ENCODE data around the gene COX7C. TPM values are rescaled to one million over a fixed set of nuclear protein-coding genes. Genes with fewer than 3 reads are reported as not detected.
"Not testable (repeated sequence)": the region's sequence is repeated elsewhere in the genome, so short reads cannot be mapped to it uniquely, and the experiment has no call there.

Gene COX7C, protein sequence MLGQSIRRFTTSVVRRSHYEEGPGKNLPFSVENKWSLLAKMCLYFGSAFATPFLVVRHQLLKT
- total RNA-seq: 378 and 417 TPM in 2 replicates

DNA sequence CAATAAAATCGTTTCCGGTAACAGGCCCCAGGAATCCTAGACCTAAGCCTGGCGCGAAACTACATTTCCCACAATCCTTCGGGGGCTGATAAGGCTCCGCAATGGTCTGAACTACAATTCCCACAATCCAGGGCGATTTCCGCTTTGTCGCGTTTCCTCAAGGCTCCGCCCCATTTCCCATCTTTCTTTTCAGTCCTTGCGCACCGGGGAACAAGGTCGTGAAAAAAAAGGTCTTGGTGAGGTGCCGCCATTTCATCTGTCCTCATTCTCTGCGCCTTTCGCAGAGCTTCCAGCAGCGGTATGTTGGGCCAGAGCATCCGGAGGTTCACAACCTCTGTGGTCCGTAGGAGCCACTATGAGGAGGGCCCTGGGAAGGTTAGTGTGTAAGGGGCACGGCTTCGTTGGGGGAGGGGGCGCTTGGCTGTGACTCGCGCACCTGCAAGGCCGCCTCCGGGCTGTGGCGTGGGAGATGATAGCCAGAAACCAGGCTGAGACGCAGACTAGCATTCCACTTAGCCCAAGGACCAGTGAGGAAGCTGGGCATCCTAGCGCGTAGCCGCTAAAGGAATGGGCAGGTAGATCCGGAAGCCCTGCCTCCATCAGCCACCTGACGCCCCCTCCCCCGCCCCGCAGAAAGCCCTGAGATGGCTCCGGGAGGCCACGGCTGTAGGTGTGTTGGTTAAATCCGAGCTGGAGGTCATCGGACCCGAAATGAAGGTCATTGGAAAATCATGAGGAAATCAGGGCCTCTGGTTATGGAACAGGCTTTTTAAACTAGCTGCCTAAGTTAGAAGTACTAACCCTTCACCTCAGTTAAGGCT is at the start of gene COX7C:
Gene COX7C, plus strand, starts transcription at position 186 of the 821 bp plus-strand sequence. Its CDS starts 115 bp downstream, at position 301.
- intact Hi-C loops (cut with micrococcal nuclease): loop anchor here (1.0 to 5.0 kb wide), 9 partner anchors 299 to 1884 kb away; partner anchors contain the start of genes CCNH and TMEM161B

DNA sequence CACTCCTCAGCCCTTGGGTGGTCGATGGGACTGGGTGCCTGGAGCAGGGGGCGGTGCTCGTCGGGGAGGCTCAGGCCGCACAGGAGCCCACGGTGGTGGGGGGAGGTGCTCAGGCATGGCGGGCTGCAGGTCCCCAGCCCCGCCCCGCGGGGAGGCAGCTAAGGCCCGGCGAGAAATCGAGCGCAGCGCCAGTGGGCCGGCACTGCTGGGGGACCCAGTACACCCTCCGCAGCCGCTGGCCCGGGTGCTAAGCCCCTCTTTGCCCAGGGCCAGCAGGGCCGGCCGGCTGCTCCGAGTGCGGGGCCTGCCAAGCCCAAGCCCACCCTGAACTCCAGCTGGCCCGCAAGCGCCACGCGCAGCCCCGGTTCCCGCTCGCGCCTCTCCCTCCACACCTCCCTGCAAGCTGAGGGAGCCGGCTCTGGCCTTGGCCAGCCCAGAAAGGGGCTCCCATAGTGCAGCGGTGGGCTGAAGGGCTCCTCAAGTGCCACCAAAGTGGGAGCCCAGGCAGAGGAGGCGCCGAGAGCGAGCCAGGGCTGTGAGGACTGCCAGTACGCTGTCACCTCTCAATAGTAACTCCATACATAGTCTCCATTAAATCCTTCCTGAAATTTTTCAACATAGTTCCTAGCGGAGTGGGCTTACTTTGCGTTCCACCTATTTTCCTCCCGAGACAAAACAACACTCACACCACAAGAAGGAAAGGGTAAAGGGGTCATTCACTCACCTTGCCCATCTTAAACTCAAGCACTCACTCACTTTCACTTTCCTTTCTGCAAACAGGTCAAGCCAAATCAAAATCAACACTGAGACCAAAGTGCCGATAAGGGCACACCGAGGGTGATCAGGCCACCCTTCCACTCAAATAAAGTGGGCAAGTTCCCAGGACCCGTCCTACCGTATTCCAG is 48.0 kb upstream of the COX7C start:
- intact Hi-C loops (cut with micrococcal nuclease): not testable (repeated sequence)

DNA sequence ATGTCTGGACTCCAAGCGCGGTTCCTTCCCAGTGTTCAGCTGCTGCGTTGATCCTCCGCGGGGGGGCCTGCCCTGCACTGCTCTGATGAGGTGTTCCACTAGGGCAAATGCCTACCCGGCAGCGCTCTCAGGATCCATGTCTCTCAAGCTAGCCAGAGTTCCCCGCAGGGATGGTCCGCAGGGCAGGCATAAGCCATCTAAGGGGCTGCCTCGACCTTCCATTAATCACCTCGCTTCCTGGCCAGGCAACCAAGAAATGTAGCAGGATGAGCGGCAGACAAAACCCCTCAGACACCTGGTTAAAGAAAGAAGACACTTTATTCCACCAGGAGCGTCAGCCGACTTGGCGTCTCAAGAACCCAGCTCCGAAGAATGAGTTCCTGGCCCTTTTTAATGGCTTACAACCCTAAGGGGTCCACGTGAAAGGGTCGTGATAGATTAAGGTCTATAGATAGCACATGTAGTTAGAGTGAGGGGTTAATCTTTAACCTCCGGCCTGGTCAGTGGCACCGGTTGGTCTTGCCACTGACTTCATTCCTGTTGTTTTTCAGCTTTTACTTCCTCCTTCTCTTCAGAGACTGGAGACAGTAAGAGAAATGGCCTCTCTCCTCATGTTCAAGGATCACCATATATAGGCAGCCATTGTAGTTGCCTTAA is 47.2 kb upstream of the COX7C start:
- intact Hi-C loops (cut with micrococcal nuclease): no loop called here

DNA sequence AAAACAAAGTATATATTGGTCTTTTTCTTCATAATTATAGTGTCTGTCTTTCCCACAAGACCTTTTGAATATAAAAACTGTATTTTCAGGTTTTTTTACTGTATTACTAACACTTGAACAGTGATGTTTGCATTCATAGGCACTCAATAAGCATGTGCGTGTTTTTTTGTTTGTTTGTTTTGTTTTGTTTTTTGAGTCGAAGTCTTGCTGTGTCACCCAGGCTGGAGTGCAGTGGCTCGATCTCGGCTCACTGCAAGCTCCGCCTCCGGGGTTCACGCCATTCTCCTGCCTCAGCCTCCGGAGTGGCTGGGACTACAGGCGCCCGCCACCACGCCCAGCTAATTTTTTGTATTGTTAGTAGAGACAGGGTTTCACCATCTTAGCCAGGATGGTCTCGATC is 46.6 kb upstream of the COX7C start:
- intact Hi-C loops (cut with micrococcal nuclease): not testable (repeated sequence)

DNA sequence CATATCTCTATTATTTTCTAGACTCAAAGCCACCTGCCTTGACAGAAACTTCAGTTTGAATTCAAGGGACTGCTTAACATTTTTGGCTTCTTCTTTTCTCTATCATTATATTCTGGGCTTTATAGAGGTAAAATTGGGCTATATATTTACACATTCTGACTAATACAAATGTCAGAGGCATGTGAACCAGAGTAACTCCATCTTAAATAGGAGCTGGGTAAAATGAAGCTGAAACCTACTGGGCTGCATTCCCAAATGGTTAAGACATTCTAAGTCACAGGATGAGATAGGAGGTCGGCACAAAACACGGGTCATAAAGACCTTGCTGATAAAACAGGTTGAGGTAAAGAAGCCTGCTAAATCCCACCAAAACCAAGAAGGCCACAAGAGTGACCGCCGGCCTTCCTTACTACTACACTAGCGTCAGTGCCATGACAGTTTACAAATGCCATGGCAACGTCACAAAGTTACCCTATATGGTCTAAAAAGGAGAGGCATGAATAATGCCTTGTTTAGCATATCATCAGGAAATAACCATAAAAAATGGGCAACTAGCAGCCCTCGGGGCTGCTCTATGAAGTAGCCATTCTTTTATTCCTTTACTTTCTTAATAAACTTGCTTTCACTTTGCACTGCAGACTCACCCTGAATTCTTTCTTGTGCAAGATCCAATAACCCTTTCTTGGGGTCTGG is 44.8 kb upstream of the COX7C start:
- intact Hi-C loops (cut with micrococcal nuclease): no loop called here

DNA sequence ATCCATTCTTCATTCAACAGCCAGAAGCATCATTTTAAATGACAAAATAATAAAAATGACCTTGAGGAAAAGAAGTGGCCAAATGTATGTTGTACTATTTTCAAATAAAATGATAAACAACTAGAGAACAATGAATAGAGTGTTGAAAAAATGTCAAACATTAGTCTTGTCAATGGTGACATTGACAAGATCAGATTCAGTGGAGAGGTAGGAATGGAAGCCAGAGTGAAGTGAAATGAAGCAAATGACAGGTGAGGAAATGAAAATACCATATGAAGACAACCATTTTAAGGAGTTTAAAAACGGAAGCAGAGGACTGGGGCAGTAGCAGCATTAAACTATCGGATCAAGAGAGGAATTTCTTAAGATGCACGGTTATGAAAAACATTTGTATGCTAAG is 38.2 kb upstream of the COX7C start:
- intact Hi-C loops (cut with micrococcal nuclease): no loop called here

DNA sequence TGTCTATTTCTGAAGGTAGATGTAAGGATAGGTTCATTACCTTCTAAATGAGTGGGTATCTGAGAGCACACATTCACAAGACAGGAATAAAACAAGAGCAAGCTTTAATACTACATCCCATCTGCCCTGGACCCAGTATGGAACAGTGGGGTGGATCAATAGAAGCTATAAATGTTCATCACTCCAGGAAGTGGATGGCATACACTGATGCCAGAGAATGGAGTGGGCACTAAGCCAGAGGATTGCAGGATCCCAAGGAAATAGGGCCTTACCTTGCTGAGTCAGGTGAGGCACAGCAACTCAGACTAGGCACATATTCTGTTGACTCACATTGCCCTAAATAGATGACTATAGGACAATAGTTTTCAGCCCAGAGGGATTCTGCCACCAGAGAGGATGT is 21.3 kb upstream of the COX7C start:
- intact Hi-C loops (cut with micrococcal nuclease): no loop called here

DNA sequence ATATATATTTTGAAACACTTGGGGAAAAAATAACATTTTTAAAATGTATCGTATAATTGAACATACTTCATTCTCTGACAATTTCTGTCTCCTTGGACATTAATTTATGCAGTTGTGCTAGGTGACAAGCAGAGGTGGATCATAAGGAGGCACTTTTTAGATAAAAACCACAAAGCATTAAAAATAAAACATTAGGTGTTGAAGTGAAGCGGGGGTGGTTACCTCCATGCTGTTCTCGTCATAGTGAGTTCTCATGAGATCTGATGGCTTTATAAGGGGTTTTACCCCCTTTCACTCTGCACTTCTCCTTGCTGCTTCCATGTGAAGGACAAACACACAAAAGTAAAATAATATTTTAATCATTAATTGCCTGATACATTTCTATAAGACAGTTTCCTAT is 11.9 kb upstream of the COX7C start:
- intact Hi-C loops (cut with micrococcal nuclease): no loop called here

DNA sequence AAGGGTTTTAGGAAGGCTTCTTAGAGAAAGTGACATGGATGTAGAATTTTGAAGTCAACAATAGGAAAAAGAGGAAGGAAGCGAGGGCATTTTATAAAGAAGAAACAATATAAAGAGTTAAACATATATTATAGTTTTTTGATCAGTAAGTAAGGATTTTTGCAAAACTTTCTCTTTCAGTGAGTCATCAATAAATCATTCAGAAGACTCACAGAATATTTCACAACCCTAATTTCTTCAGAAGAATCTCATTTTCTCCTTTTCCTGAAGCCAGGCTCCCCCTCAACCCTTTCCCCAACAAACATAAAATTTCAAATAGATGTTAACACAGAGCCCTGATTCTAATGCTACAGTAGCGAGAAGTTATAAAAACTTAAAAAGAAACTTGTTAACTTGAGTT is 4.3 kb upstream of the COX7C start:
- intact Hi-C loops (cut with micrococcal nuclease): no loop called here

DNA sequence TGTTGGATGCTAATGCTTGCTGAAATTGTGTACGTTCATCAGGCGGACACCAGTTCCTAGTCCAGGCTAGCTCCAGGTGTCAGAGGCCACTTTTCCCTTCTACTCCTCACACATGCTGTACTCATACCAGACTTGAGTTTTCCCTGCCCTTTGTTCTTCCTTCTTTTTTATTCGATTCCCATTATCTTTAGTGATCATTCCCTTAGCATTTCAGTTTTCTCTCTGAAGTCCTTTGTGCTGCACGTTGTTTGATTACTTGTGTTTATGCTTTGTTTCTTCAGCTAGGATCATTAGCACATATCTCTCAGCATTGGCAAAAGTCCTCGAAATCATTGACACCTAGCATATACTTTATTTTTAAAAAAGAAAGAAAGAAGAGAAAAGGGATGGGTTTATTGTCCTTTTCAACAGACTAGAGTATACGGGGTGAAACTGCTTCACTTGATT is 409 bp upstream of the COX7C start:
- intact Hi-C loops (cut with micrococcal nuclease): loop anchor here (1.0 to 5.0 kb wide), 8 partner anchors 300 to 1885 kb away; partner anchors contain the start of genes CCNH and TMEM161B

DNA sequence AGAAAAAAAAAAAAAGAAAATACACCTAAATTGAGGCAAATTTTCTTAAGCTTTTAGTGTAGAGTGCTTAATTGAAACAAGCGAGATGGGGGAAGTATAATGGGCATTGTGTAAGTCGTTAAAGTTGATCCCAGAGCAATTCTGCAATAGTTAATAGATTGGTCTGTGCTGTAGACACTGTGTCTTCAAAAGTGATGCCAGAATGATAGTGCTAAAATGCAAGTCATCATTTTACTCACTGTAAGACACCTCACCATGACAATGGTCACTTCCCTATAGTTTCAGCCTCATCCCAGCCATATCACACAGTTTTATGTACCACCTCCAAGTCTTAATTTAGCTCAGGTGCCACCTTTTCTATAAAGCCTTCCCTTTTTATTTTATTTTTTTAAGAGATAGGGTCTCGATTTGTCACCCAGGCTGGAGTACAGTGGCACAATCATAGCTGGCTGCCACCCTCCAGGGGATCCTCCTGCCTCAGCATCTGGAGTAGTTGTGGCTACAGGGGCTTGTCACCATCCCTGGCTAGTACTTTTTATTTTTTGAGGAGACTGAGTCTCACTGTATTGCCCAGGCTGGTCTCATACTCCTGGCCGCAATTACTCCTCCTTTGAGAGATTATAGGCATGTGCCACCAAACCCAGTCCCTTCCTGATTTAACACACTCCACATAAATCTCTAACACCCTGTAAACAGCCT is 6.2 kb downstream of the COX7C start:
- intact Hi-C loops (cut with micrococcal nuclease): no loop called here

DNA sequence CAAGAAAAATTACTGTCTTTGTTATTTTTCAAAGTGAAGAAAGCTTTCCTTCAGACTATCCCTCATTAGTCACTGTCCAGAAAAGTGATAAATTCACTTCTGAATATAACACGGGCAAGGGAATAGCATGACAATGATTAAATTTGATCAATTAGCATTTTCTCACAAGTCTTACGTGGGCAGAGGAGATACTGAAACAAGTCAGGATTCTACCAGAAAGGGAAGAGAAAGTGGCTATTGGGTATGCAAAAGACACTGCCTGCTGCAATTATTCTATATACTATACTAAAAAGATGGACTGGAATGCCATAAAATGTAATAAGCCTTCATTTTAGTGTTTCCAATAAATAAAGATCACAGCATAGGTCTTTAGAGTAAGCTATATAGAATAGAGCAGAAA is 7.4 kb downstream of the COX7C start:
- intact Hi-C loops (cut with micrococcal nuclease): no loop called here

DNA sequence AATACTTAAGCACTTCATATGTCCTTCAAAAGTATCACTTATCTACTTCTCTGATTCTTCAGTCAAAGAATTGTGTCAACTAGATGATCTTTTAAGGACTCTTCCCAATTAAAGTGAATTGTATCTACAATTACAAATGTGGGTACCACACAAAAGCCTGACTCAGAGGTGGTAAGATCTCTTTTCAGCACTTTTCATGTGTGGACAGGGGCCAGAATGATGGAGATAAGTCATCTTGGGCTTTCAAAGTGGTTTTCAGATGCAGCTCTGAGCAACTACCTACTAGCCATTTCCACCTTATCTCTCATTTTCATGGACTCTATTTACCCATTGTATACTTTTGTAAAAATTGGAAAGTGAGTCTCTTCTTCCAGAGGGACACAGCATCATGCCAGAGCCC is 8.4 kb downstream of the COX7C start:
- intact Hi-C loops (cut with micrococcal nuclease): no loop called here

DNA sequence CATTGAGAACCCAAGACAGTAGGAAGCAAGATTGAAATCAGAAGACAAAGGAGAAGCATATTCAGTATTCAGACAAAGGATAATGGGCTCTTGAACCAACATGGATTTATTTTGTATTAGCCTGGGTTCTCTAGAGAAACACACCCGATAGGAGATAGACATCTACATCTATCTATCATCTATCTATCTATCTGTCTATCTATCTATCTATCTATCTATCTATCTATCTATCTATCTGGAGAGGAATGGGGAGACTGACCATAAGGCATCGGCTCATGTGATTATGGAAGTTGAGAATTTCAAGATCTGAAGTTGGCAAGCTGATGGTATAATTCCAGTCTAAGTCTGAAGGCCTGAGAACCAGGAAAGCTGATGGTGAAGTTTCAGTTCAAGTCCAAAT is 13.4 kb downstream of the COX7C start:
- intact Hi-C loops (cut with micrococcal nuclease): no loop called here

DNA sequence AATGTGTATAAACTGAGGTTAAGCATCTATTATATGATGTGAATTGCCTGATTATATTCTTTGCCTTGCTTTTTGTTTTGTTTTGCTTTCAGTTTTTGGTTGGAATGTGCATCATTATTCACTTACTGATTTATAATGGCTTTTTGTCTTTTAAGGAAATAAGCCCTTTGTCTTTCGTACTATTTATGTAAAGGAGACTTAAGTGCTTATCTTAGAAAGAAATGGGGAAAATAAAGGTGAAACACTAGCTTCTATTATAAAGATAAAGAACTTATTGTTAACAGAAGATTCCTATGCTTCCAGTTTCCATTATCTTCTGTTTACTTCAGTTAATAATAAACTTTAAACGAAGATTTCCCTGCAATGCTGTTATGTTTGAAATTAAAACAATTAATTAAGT is 23.3 kb downstream of the COX7C start:
- intact Hi-C loops (cut with micrococcal nuclease): no loop called here

DNA sequence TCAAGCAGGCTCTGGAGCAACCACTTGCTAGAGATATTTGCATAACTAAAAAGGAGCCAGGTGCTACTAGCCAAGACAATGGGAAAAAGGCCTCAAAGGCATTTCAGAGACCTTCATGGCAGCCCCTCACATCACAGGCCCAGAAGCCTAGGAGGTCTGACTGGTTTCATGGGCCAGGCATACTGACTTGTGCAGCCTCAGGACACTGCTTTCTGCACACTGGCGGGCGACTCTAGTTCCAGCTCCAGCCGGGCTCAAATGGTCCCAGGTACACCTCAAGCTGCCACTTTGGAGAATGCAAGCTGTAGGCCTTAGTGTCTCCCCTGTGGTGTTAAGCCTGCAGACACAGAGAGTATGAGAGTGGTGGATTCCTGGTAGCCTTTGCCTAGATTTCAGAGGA is 27.1 kb downstream of the COX7C start:
- intact Hi-C loops (cut with micrococcal nuclease): no loop called here

DNA sequence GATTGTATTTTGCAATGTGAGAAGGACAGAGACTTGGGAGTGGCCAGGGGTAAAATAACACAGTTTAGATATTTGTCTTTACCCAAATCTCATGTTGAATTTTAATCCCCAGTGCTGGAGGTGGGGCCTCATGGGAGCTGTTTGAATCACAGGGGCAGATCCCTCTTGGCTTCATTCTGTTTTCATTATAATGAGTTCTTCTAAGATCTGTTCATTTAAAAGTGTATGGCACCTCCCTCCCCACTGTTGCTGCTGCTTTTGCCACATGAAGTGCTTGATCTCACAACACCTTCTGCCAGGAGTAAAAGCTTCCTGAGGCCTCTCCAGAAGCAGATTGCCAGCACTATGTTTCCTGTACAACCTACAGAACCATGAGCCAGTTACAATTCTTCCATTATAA is 28.1 kb downstream of the COX7C start:
- intact Hi-C loops (cut with micrococcal nuclease): no loop called here

DNA sequence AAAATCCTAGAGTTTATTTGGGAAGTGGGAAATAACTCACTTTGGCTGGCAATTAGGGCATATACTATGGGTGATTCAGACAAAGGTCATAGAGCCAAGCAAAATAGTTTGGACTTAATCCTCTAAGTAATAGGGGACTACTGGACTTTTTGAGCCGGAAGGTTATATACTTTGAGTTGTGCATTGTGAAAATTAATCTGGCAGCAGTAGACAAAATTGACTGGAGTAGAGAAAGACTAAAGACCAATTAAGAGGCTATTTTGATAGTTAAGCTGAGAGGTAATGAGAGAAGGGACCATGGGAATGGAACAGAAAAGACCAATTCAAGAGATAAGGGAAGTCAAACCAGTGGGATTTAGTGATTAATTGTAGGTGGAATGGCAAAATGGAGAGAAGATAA is 28.9 kb downstream of the COX7C start:
- intact Hi-C loops (cut with micrococcal nuclease): no loop called here

DNA sequence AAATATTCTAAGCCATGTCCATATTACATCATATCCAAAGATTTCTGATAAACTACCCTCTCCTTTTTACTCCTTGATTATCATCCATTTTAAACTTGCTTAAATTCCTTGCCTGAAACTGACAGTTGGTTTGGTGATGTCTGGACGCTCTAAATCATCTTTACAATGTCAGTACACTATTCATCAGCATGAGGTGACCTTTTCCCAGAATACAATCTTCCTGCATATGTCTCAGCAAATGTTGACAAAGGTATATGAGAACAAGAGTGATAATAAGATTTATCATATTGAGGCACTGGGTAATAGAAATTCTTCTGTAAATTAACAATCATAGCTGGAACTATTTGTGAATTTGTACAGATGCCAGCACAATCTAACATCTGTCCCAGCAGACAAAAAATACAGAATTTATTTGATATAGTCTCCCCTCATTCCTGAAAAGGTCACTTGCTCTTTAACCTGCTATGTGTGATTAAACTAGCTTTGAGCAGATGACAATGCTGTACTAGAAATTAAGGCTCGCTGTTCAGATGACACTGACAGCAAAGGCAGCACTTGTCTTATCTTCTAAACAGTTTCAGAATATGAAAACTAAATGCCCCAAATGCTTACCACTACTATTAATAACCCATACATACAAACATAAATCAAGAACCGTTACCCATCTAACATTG is 32.2 kb downstream of the COX7C start:
- intact Hi-C loops (cut with micrococcal nuclease): no loop called here

DNA sequence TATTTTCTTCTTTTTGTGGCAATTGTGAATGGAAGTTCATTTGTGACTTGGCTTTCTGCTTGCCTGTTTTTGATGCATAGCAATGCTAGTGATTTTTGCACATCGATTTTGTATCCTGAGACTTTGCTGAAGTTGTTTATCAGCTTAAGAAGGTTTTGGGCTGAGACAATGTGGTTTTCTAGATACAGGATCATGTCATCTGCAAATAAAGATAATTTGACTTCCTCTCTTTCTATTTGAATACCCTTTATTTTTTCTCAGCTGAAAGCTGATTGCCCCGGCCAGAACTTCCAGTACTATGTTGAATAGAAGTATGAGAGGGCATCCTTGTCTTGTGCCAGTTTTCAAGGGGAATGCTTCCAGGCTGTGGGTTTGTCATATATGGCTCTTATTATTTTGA is 43.0 kb downstream of the COX7C start:
- intact Hi-C loops (cut with micrococcal nuclease): not testable (repeated sequence)
